ENCODE measurements around the gene KIAA1614. TPM values are rescaled to one million over a fixed set of nuclear protein-coding genes. Genes with fewer than 3 reads are reported as not detected.

KIAA1614 gene
- total RNA-seq, 1 donor from 2014 or later: 13.0 TPM

GRCh38 chr1:180969434-180969833 lies 56.7 kb downstream of the KIAA1614 start:
- Histone ChIP-seq H3K27me3 (no peaks in the 10 kb centered on the region), H3K27ac (no peak overlapping the region), H3K4me3 (no peak overlapping the region), H3K36me3 (peaks cover 0 to 14% of the 10 kb centered on the region in 2 donors), H3K4me1 (no peaks in the 10 kb centered on the region), H3K9me3 (no peaks in the 10 kb centered on the region)
- no peak for DNase-seq (ENCODE audit: extremely low spot score in 2 of 2)
- intact Hi-C loops (cut with DNase I): no loop called here
- TF ChIP-seq CTCF (IDR thresholded peaks at IDR 0.05) (no peak), POLR2AphosphoS5 (IDR thresholded peaks at IDR 0.05; ENCODE audit: insufficient read depth in 1 of 2, low read depth in 1 of 2) (no peak), POLR2A (IDR thresholded peaks at IDR 0.05) (no peak)

GRCh38 chr1:180970333-180971079 lies 57.8 kb downstream of the KIAA1614 start:
- H3K27me3 ChIP-seq: no peaks in the 10 kb centered on the region
- TF ChIP-seq POLR2A (IDR thresholded peaks at IDR 0.05) (no peak), CTCF (IDR thresholded peaks at IDR 0.05) (no peak), POLR2AphosphoS5 (IDR thresholded peaks at IDR 0.05; ENCODE audit: insufficient read depth in 1 of 2, low read depth in 1 of 2) (no peak)
- H3K9me3 ChIP-seq: no peaks in the 10 kb centered on the region
- H3K27ac ChIP-seq: no peak overlapping the region
- peaks cover 9% of the 10 kb centered on the region for H3K4me1 ChIP-seq
- H3K4me3 ChIP-seq: no peak overlapping the region
- peaks cover 0 to 14% of the 10 kb centered on the region in 2 donors for H3K36me3 ChIP-seq
- intact Hi-C loops (cut with DNase I): no loop called here
- DNase-seq (ENCODE audit: extremely low spot score in 2 of 2): no peak

GRCh38 chr1:180971273-180971997 lies 58.7 kb downstream of the KIAA1614 start:
- H3K36me3 ChIP-seq: peaks cover 0 to 14% of the 10 kb centered on the region in 2 donors

GRCh38 chr1:180973369-180973768 lies 60.7 kb downstream of the KIAA1614 start:
- Histone ChIP-seq H3K4me3 (no peak overlapping the region), H3K27ac (no peak overlapping the region), H3K27me3 (no peaks in the 10 kb centered on the region), H3K4me1 (peaks cover 9% of the 10 kb centered on the region), H3K9me3 (no peaks in the 10 kb centered on the region), H3K36me3 (peaks cover 0 to 26% of the 10 kb centered on the region in 2 donors)
- intact Hi-C loops (cut with DNase I): no loop called here
- no peak for TF ChIP-seq POLR2A (IDR thresholded peaks at IDR 0.05)
- no peak for TF ChIP-seq CTCF (IDR thresholded peaks at IDR 0.05)
- no peak for TF ChIP-seq POLR2AphosphoS5 (IDR thresholded peaks at IDR 0.05; ENCODE audit: insufficient read depth in 1 of 2, low read depth in 1 of 2)
- peak in 1 of 2 donors; percentile 47 for DNase-seq (ENCODE audit: extremely low spot score in 2 of 2)

More at GRCh38 chr1:180971273-180971997, 58.7 kb downstream of the KIAA1614 start:
- H3K4me3 ChIP-seq: no peak overlapping the region
- H3K27ac ChIP-seq: no peak overlapping the region
- intact Hi-C loops (cut with DNase I): no loop called here
- H3K27me3 ChIP-seq: no peaks in the 10 kb centered on the region
- peaks cover 9% of the 10 kb centered on the region for H3K4me1 ChIP-seq
- DNase-seq (ENCODE audit: extremely low spot score in 2 of 2): no peak
- TF ChIP-seq CTCF (IDR thresholded peaks at IDR 0.05) (no peak), POLR2AphosphoS5 (IDR thresholded peaks at IDR 0.05; ENCODE audit: insufficient read depth in 1 of 2, low read depth in 1 of 2) (no peak), POLR2A (IDR thresholded peaks at IDR 0.05) (no peak)
- H3K9me3 ChIP-seq: no peaks in the 10 kb centered on the region

All from vagina (tissue), 2 donors.